CD4-positive, CD25-positive, alpha-beta regulatory T cell (primary cell): ENCODE measurements around the gene RANBP17. TPM values are rescaled to one million over a fixed set of nuclear protein-coding genes. Genes with fewer than 3 reads are reported as not detected.

Experiments
- ATAC-seq, 2 donors: fragments of 150-1000 bp; cut with Tn5 transposase; one replicate each; pipeline ENCODE4 v1.10.0; 2021; ENCODE audit warnings: low read depth in 2 of 2, moderate number of reproducible peaks in 2 of 2, moderate library complexity in 1 of 2
- DNase-seq, 3 donors: peaks; one replicate each; pipeline versions ENCODE4 v3.0.0 to v3.0.0-alpha.2; 2012 to 2022; ENCODE audit warnings: mixed read lengths in 1 of 3
- H3K27ac ChIP-seq: one replicate; pipeline ENCODE4 v1.7.0; 2013; ENCODE audit warnings: mild to moderate bottlenecking, low read length; ENCODE audit not compliant: insufficient read depth, poor library complexity, severe bottlenecking
- H3K27me3 ChIP-seq: one replicate; pipeline ENCODE4 v1.7.0; 2013; ENCODE audit warnings: low read length; ENCODE audit not compliant: control insufficient read depth, insufficient read depth
- H3K36me3 ChIP-seq: one replicate; pipeline ENCODE4 v1.7.0; 2013; ENCODE audit warnings: mild to moderate bottlenecking, low read length, moderate library complexity; ENCODE audit not compliant: control insufficient read depth, insufficient read depth
- H3K4me1 ChIP-seq: 2 replicates; pipeline ENCODE4 v1.7.0; 2013; ENCODE audit warnings: mild to moderate bottlenecking, low read length; ENCODE audit not compliant: insufficient read depth, control insufficient read depth, poor library complexity, severe bottlenecking
- H3K4me3 ChIP-seq: one replicate; pipeline ENCODE4 v1.7.0; 2013; ENCODE audit warnings: low read depth, mild to moderate bottlenecking, low read length, moderate library complexity
- H3K9me3 ChIP-seq, 2 experiments: 1 replicate in 1 of 2; 2 replicates in 1 of 2; pipeline ENCODE4 v1.7.0; 2013; ENCODE audit warnings: low read length in 2 of 2, mild to moderate bottlenecking in 1 of 2, moderate library complexity in 1 of 2; ENCODE audit not compliant: control insufficient read depth in 2 of 2
- H3K27ac Mint-ChIP-seq, 3 donors: one replicate each; pipeline ENCODE4 v1.8.0; 2020 to 2022; ENCODE audit warnings: mild to moderate bottlenecking in 3 of 3, mixed read lengths in 3 of 3, moderate library complexity in 2 of 3
- H3K27me3 Mint-ChIP-seq: one replicate; pipeline ENCODE4 v1.8.0; 2022; ENCODE audit warnings: mild to moderate bottlenecking, mixed read lengths
- H3K36me3 Mint-ChIP-seq: one replicate; pipeline ENCODE4 v1.8.0; 2020; ENCODE audit warnings: mixed read lengths
- H3K4me1 Mint-ChIP-seq, 4 donors: one replicate each; pipeline ENCODE4 v1.8.0; 2020 to 2022; ENCODE audit warnings: mixed read lengths in 4 of 4, mild to moderate bottlenecking in 1 of 4
- H3K4me3 Mint-ChIP-seq, 4 donors: one replicate each; pipeline ENCODE4 v1.8.0; 2020 to 2022; ENCODE audit warnings: mild to moderate bottlenecking in 4 of 4, mixed read lengths in 4 of 4, moderate library complexity in 3 of 4
- H3K9me3 Mint-ChIP-seq, 7 donors: one replicate each; pipeline ENCODE4 v1.8.0; 2020 to 2022; ENCODE audit warnings: mixed read lengths in 7 of 7, mild to moderate bottlenecking in 3 of 7, moderate library complexity in 2 of 7
- polyA plus RNA-seq, 4 donors: library from polyadenylated mRNA; unstranded; fragments of 300-500 nt; fragmentation: Illumina TruSeq; gene quantifications; one replicate each; pipeline ENCODE4 v1.2.3, GENCODE V29; 2021
- total RNA-seq: library from RNA; stranded (reverse); gene quantifications from one replicate; pipeline ENCODE4 v1.2.3, GENCODE V29; 2022

RANBP17 gene
- total and polyA plus RNA-seq, 5 donors from 2014 or later, result not detected

DNA sequence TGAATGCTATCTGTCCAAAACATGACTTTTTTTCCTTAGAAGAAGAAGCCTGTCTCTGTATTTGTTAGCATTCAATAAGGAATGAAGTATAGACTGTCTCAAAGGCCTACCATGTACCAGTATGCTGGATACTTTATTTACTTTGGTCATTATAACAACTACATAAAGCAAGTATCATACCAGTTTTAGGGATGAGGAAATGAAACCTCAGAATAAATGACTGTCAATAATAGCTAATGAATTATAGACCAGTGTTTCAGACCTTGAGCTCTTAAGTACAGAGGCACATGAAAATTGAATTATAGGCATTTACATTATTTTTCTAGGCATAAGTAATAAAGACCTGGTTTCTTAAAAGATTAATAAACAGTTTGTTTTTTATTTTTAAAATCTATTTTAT, 280.8 kb downstream of the RANBP17 start:
- no peaks in the 10 kb centered on the region for H3K9me3 ChIP-seq

DNA sequence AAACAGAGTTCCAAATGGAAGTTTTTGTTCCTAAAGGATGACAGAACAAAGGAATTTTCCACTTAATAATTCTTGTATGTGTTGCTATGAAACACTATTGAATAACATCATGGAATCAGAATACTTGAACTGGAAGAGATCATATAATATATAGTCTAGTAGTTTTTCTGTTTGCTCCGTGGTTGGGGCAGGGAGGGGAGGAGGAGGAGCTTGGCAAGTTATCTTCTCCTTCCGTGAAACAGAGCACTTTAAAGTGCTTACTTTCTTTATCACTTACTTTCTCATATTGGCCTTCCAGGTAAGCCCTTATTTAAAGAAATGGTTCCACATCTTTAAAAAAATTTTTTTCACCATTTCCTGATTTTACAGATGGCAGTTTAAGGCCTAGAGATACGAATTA, 281.4 kb downstream of the RANBP17 start:
- no peaks in the 10 kb centered on the region for H3K36me3 ChIP-seq
- H3K4me3 Mint-ChIP-seq, result no peak overlapping the region
- H3K9me3 Mint-ChIP-seq, result peaks cover 0 to 1% (median 0%) of the 10 kb centered on the region in 7 donors
- ATAC-seq, result no peak
- H3K4me1 Mint-ChIP-seq, result no peaks in the 10 kb centered on the region
- H3K36me3 Mint-ChIP-seq, result no peaks in the 10 kb centered on the region
- no peak overlapping the region for H3K27ac Mint-ChIP-seq
- no peak overlapping the region for H3K4me3 ChIP-seq
- no peak for DNase-seq
- peaks cover 8% of the 10 kb centered on the region for H3K27me3 Mint-ChIP-seq
- H3K27ac ChIP-seq, result no peak overlapping the region
- H3K4me1 ChIP-seq, result no peaks in the 10 kb centered on the region
- H3K9me3 ChIP-seq, result no peaks in the 10 kb centered on the region
- no peaks in the 10 kb centered on the region for H3K27me3 ChIP-seq

More for the DNA sequence above, 280.8 kb downstream of the RANBP17 start:
- no peaks in the 10 kb centered on the region for H3K36me3 ChIP-seq
- no peak for ATAC-seq
- Mint-ChIP-seq H3K27ac (no peak overlapping the region), H3K4me3 (no peak overlapping the region), H3K4me1 (no peaks in the 10 kb centered on the region), H3K9me3 (peaks cover 0 to 1% (median 0%) of the 10 kb centered on the region in 7 donors), H3K36me3 (no peaks in the 10 kb centered on the region), H3K27me3 (peaks cover 9% of the 10 kb centered on the region)
- no peak overlapping the region for H3K27ac ChIP-seq
- H3K4me1 ChIP-seq, result no peaks in the 10 kb centered on the region
- H3K27me3 ChIP-seq, result no peaks in the 10 kb centered on the region
- no peak overlapping the region for H3K4me3 ChIP-seq
- no peak for DNase-seq

DNA sequence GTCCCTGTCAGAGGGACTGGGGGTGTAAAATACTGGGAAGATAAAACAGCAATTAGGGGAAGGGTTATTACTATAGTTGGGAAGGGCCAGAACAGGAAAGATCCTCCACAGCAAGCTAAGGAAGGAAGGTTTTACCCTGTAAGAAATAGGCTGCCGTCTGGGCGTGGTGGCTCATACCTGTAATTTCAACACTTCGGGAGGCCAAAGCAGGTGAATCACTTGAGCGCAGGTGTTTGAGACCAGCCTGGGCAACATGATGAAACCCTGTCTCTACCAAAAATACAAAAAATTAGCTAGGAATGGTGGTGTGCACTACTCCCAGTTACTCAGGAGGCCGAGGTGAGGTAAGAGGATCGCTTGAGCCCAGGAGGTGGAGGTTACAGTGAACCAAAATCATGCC, 282.1 kb downstream of the RANBP17 start:
- Histone ChIP-seq H3K9me3 (no peaks in the 10 kb centered on the region), H3K36me3 (no peaks in the 10 kb centered on the region), H3K27ac (no peak overlapping the region), H3K4me3 (no peak overlapping the region), H3K27me3 (no peaks in the 10 kb centered on the region), H3K4me1 (no peaks in the 10 kb centered on the region)
- DNase-seq, result no peak
- Mint-ChIP-seq H3K9me3 (peaks cover 0 to 1% (median 0%) of the 10 kb centered on the region in 7 donors), H3K36me3 (no peaks in the 10 kb centered on the region), H3K4me3 (no peak overlapping the region), H3K27ac (no peak overlapping the region), H3K4me1 (no peaks in the 10 kb centered on the region), H3K27me3 (peaks cover 5% of the 10 kb centered on the region)
- no peak for ATAC-seq

DNA sequence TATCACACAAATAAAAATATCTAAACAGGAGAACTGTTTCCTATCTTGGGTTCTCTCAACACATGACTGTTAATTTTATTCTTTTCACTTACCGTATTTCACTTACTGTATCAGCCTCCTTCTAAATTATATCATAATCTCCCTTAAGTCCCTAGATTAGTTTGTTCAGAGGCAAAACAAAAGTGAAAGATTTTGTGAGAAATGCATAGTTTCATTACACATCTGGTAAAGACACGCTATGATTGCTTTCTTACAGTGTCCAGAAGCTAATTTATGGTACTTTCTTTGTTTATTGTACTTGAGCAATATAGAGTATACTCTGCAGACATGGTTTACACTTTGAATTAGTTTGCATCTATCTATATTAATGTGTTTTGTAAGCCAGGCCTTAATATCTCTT, 287.5 kb downstream of the RANBP17 start:
- ATAC-seq (no peak), DNase-seq (no peak)
- no peak overlapping the region for H3K4me3 ChIP-seq
- Mint-ChIP-seq H3K27ac (no peak overlapping the region), H3K27me3 (peaks cover 5% of the 10 kb centered on the region), H3K4me1 (no peaks in the 10 kb centered on the region), H3K4me3 (no peak overlapping the region), H3K9me3 (peaks cover 0 to 2% (median 0%) of the 10 kb centered on the region in 7 donors), H3K36me3 (no peaks in the 10 kb centered on the region)
- no peaks in the 10 kb centered on the region for H3K4me1 ChIP-seq
- no peak overlapping the region for H3K27ac ChIP-seq
- no peaks in the 10 kb centered on the region for H3K9me3 ChIP-seq
- no peaks in the 10 kb centered on the region for H3K27me3 ChIP-seq
- no peaks in the 10 kb centered on the region for H3K36me3 ChIP-seq

DNA sequence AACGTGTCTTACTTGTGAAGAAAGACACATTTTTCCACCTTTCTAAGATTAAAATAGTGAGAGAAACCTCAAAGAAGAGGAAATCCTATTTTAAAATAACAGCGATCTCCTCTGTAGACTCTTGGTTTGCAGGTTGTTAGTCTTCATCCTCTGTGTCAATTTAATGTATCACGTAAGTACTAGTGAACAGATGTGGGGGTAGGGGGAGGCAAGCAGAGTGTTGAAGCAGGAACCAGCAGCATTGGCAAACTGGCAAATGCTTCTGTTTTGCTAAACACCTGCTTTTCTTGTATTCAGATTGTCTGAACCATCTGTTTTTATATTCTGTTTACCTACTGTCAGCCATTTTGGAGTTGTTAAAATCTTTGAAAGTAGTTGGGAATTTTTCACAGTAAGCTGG, 288.0 kb downstream of the RANBP17 start:
- no peaks in the 10 kb centered on the region for H3K36me3 ChIP-seq
- H3K4me3 ChIP-seq, result no peak overlapping the region
- H3K4me3 Mint-ChIP-seq, result no peak overlapping the region
- no peaks in the 10 kb centered on the region for H3K27me3 ChIP-seq
- H3K27ac Mint-ChIP-seq, result no peak overlapping the region
- no peaks in the 10 kb centered on the region for H3K9me3 ChIP-seq
- no peaks in the 10 kb centered on the region for H3K4me1 ChIP-seq
- ATAC-seq, result no peak
- H3K27ac ChIP-seq, result no peak overlapping the region
- peaks cover 5% of the 10 kb centered on the region for H3K27me3 Mint-ChIP-seq
- H3K4me1 Mint-ChIP-seq, result no peaks in the 10 kb centered on the region
- H3K9me3 Mint-ChIP-seq, result peaks cover 0 to 2% (median 0%) of the 10 kb centered on the region in 7 donors
- no peaks in the 10 kb centered on the region for H3K36me3 Mint-ChIP-seq
- DNase-seq, result no peak

DNA sequence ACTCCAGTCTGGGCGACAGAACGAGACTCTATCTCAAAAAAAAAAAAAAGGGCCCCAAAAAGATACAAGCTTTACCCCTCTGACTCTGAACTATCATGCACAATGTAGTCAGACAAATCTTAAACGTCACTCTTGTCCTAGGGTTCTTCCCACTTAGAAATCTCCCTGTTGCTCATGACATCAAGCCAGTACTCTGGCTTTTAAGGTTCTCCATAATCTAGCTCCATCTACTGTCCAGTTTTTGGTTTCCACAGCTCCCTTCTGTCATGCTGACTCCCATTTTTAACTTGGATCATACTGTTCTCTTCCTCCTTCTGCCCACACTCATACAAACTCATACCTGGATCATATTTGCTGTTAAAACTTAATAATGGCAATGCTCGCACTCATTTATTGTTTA, 290.6 kb downstream of the RANBP17 start:
- H3K4me3 ChIP-seq, result no peak overlapping the region
- no peaks in the 10 kb centered on the region for H3K4me1 ChIP-seq
- Mint-ChIP-seq H3K27me3 (no peaks in the 10 kb centered on the region), H3K4me3 (no peak overlapping the region), H3K9me3 (peaks cover 0 to 2% (median 0%) of the 10 kb centered on the region in 7 donors), H3K4me1 (no peaks in the 10 kb centered on the region), H3K27ac (no peak overlapping the region), H3K36me3 (no peaks in the 10 kb centered on the region)
- no peaks in the 10 kb centered on the region for H3K27me3 ChIP-seq
- no peak for ATAC-seq
- no peaks in the 10 kb centered on the region for H3K36me3 ChIP-seq
- no peak overlapping the region for H3K27ac ChIP-seq
- no peaks in the 10 kb centered on the region for H3K9me3 ChIP-seq
- DNase-seq, result no peak

DNA sequence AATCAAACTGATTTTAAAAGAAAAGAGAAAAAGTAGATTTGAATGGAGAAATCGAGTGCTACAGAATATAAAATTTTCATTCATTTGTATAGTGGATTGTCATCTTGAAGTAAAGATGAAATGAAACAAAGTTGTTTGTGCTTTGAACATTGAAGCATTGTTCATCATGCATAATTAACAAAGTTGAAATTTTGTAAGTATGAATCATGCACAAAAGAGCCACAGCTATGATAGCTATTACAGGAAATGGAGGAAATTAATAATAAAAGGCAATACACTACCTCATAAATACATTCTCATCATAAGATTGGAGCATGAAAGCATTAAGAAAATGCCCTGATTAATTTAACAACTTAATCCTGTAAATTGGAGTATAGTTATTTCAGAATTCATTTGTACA, 293.8 kb downstream of the RANBP17 start:
- no peaks in the 10 kb centered on the region for H3K27me3 ChIP-seq
- H3K36me3 Mint-ChIP-seq, result no peaks in the 10 kb centered on the region
- no peaks in the 10 kb centered on the region for H3K4me1 ChIP-seq
- H3K9me3 Mint-ChIP-seq, result peaks cover 0 to 2% (median 0%) of the 10 kb centered on the region in 7 donors
- H3K9me3 ChIP-seq, result no peaks in the 10 kb centered on the region
- ATAC-seq, result no peak
- no peak overlapping the region for H3K27ac ChIP-seq
- no peak overlapping the region for H3K4me3 Mint-ChIP-seq
- H3K27ac Mint-ChIP-seq, result no peak overlapping the region
- H3K4me1 Mint-ChIP-seq, result no peaks in the 10 kb centered on the region
- DNase-seq, result no peak
- no peak overlapping the region for H3K4me3 ChIP-seq
- no peaks in the 10 kb centered on the region for H3K36me3 ChIP-seq
- no peaks in the 10 kb centered on the region for H3K27me3 Mint-ChIP-seq

DNA sequence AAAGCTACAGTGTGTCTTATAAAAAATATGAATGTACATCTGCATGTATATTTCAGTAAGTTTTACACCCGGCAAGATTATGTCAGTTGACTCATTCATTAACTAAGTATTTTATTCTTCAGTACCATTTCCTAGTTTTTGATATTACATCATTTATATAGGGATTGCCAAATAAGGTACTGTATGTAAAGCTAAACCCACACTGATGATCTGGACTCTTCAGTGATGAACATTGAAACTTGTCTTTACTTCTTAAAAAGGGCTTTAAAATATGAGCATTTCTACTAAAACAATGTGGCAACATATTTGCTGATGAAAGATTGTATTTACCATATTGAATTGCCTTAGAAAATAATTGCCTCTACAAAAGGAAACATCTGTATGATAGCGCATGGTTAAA, 295.5 kb downstream of the RANBP17 start:
- Mint-ChIP-seq H3K4me1 (no peaks in the 10 kb centered on the region), H3K36me3 (no peaks in the 10 kb centered on the region), H3K27ac (no peak overlapping the region), H3K9me3 (peaks cover 0 to 2% (median 0%) of the 10 kb centered on the region in 7 donors), H3K4me3 (no peak overlapping the region), H3K27me3 (peaks cover 2% of the 10 kb centered on the region)
- H3K9me3 ChIP-seq, result no peaks in the 10 kb centered on the region
- no peak overlapping the region for H3K4me3 ChIP-seq
- H3K36me3 ChIP-seq, result no peaks in the 10 kb centered on the region
- no peak overlapping the region for H3K27ac ChIP-seq
- no peaks in the 10 kb centered on the region for H3K27me3 ChIP-seq
- ATAC-seq (no peak), DNase-seq (no peak)
- H3K4me1 ChIP-seq, result no peaks in the 10 kb centered on the region
